Measurements from ENCODE around the gene S100PBP. TPM values are rescaled to one million over a fixed set of nuclear protein-coding genes. Genes with fewer than 3 reads are reported as not detected.

Gene S100PBP
- total and polyA plus RNA-seq, 2 donors (not counting 3 experiments of a cell fraction or from before 2014, with no cell fraction given): 15.4 to 38.6 TPM

DNA sequence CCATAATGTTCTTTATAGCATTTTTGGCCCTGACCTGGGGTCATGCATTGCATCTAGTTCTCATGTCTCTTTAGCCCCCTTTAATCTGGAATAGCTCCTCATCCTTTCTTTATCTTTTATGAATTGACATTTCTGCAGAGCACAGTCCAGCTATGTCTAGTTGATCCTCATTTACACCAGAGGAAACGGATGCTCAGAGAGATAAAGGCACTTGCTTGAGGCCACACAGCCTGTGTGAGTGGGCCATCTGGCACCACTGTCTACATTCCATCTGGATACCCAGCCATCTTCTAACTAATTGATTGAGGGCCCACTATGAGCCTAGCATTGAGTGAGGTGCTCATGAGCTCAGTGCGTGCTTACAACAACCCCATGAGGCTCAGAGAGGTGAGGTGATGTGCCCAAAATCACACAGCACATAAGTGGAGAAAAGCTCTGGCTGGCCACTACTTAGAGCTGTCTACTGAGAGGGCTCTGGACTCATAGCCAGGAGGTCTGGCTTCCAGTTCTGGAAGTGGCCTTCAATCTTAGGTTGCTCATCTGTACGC, 72.4 kb downstream of the S100PBP start:
- CTCF ChIA-PET: interaction anchor here (5.7 kb wide), 1 partner anchor 13 kb away, joined by 51 read pairs; no protein-coding TSS in a partner anchor
- H3K4me1 ChIP-seq (ENCODE audit: control insufficient read depth, extremely low read depth, insufficient read depth, low read length): no peaks in the 10 kb centered on the region
- H3K9me1 ChIP-seq (replicated peaks; ENCODE audit: control insufficient read depth, extremely low read depth, insufficient read depth, low read length): no peaks in the 10 kb centered on the region
- H4K20me1 ChIP-seq (replicated peaks; ENCODE audit: control insufficient read depth, extremely low read depth, insufficient read depth, low read length): no peaks in the 10 kb centered on the region
- DNase-seq (ENCODE audit: low read depth, low spot score) (no peak), FAIRE-seq (no peak)
- no peaks in the 10 kb centered on the region for H3K9me3 ChIP-seq (replicated peaks; ENCODE audit: control insufficient read depth, insufficient read depth, low read length)
- no peak overlapping the region for H3K4me3 ChIP-seq (replicated peaks in 1 of 3; ENCODE audit: insufficient read depth in 1 of 3, low read depth in 1 of 3, low read length in 3 of 3)
- peaks cover 24 to 27% of the 10 kb centered on the region in 2 experiments for H3K27me3 ChIP-seq (ENCODE audit: control insufficient read depth in 2 of 2, insufficient read depth in 2 of 2, low read length in 2 of 2)
- BruUV-seq (replicated peaks): no TSS peak
- H3K4me2 ChIP-seq (ENCODE audit: insufficient read depth, low read length): no peak overlapping the region
- dilution Hi-C loops (cut with MboI; ENCODE audit: extremely low pct_ligation_motif_present, low sequenced_read_pairs) (no loop called here), intact Hi-C loops (cut with micrococcal nuclease) (no loop called here)
- H3K79me2 ChIP-seq (ENCODE audit: control insufficient read depth, insufficient read depth, low read length): no peaks in the 10 kb centered on the region
- no peak overlapping the region for H2AFZ ChIP-seq (ENCODE audit: low read depth, low read length)
- no peaks in the 10 kb centered on the region for H3K36me3 ChIP-seq (ENCODE audit: control insufficient read depth in 2 of 2, extremely low read depth in 1 of 2, insufficient read depth in 2 of 2, low read length in 2 of 2)
- H3K27ac ChIP-seq (ENCODE audit: insufficient read depth, low read depth, low read length): no peak overlapping the region
- no peak overlapping the region for H3K9ac ChIP-seq (replicated peaks; ENCODE audit: extremely low read depth, insufficient read depth, low read length)
- POLR2A ChIA-PET: no interaction called here
- TF ChIP-seq MYC (IDR thresholded peaks at IDR 0.05; ENCODE audit: low read depth, low read length): no peak
- TF ChIP-seq CTCF (IDR thresholded peaks at IDR 0.05; ENCODE audit: extremely low read depth in 1 of 2, insufficient read depth in 1 of 2, low read depth in 1 of 2, low read length in 2 of 2): no peak
- no peak for TF ChIP-seq GATA2 (IDR thresholded peaks at IDR 0.05; ENCODE audit: insufficient read depth, insufficient read length, low read depth, low read length)
- TF ChIP-seq FOS (IDR thresholded peaks at IDR 0.05; ENCODE audit: borderline replicate concordance, insufficient read depth, low read length): no peak
- TF ChIP-seq JUN (IDR thresholded peaks at IDR 0.05; ENCODE audit: borderline replicate concordance, insufficient read depth, insufficient read length, low read depth): no peak
- no peak for TF ChIP-seq EZH2 (IDR thresholded peaks at IDR 0.05; ENCODE audit: borderline replicate concordance, low read depth, low read length, severe bottlenecking)
- no peak for TF ChIP-seq POLR2A (IDR thresholded peaks at IDR 0.05; ENCODE audit: low read depth, low read length)
- TF ChIP-seq POLR2AphosphoS5 (IDR thresholded peaks at IDR 0.05; ENCODE audit: insufficient read depth, low read depth, low read length): no peak
- TF ChIP-seq, protein P1, sequence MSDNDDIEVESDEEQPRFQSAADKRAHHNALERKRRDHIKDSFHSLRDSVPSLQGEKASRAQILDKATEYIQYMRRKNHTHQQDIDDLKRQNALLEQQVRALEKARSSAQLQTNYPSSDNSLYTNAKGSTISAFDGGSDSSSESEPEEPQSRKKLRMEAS (IDR thresholded peaks at IDR 0.05; ENCODE audit: insufficient read depth, insufficient read length): no peak
